K562 (cell line): ENCODE results near the gene PHETA1. TPM values are rescaled to one million over a fixed set of nuclear protein-coding genes. Genes with fewer than 3 reads are reported as not detected.

Experiments
- ADNP ChIP-seq: fragments of 200-800 bp; sonication (Bioruptor generic); IDR thresholded peaks from 2 replicates; pipeline ENCODE4 v1.6.1; 2016; ENCODE audit warnings: missing genetic modification characterization, missing compliant biosample characterization
- CBX8 ChIP-seq: fragments of 200-600 bp; sonication (generic); IDR thresholded peaks from 2 replicates; pipeline ENCODE4 v1.6.1; 2012; ENCODE audit warnings: borderline replicate concordance, mixed run types, low read depth, mild to moderate bottlenecking, moderate library complexity, mixed read lengths, low read length, control low read depth, inconsistent platforms; ENCODE audit not compliant: poor library complexity, severe bottlenecking; ENCODE audit errors: extremely low read depth
- CHCHD3 ChIP-seq: fragments of 250-450 bp; sonication (Bioruptor Pico); IDR thresholded peaks from 2 replicates; pipeline ENCODE4 v2.1.2; 2022; ENCODE audit warnings: mild to moderate bottlenecking
- CHD2 ChIP-seq: IDR thresholded peaks from 2 replicates; pipeline ENCODE4 v1.6.1; 2011; ENCODE audit warnings: low read depth, low read length
- DMBX1 ChIP-seq: fragments of 250-450 bp; sonication (Bioruptor Pico); IDR thresholded peaks from 2 replicates; pipeline ENCODE4 v1.8.0; 2022; ENCODE audit warnings: inconsistent platforms, mild to moderate bottlenecking, moderate library complexity, borderline replicate concordance
- ELK3 ChIP-seq: fragments of 450-650 bp; formaldehyde crosslinking; IDR thresholded peaks from 2 replicates; pipeline ENCODE4 v1.4.0; 2020; ENCODE audit warnings: mild to moderate bottlenecking
- FIP1L1 ChIP-seq: fragments of 200-400 bp; formaldehyde crosslinking; IDR thresholded peaks from 2 replicates; pipeline ENCODE4 v1.6.1; 2018; ENCODE audit warnings: mild to moderate bottlenecking, low read depth, low read length; ENCODE audit not compliant: poor library complexity, severe bottlenecking
- FUS ChIP-seq: fragments of 200-400 bp; formaldehyde crosslinking; optimal IDR thresholded peaks from 2 replicates; pipeline ENCODE3; 2017; ENCODE audit warnings: low read depth, low read length
- HDAC3 ChIP-seq: fragments of 450-650 bp; IDR thresholded peaks from 2 replicates; pipeline ENCODE4 v1.6.1; 2018; ENCODE audit warnings: borderline replicate concordance, mild to moderate bottlenecking, moderate library complexity; ENCODE audit not compliant: partially characterized antibody
- MTA1 ChIP-seq: fragments of 450-650 bp; IDR thresholded peaks from 2 replicates; pipeline ENCODE4 v1.6.1; 2017; ENCODE audit warnings: borderline replicate concordance
- MYNN ChIP-seq, 2 experiments: sonication (generic); formaldehyde crosslinking in 1 of 2; IDR thresholded peaks; 2 replicates each; pipeline versions ENCODE4 v1.5.0 to v1.6.1; 2016 to 2020; ENCODE audit warnings: antibody characterized with exemption in 1 of 2, missing genetic modification reagents in 1 of 2
- NFE2L1 ChIP-seq: fragments of 450-650 bp; IDR thresholded peaks from 2 replicates; pipeline ENCODE4 v1.6.1; 2016; ENCODE audit warnings: missing genetic modification characterization, low read depth, mild to moderate bottlenecking, missing compliant biosample characterization, moderate library complexity, borderline replicate concordance
- OTX1 ChIP-seq: fragments of 450-650 bp; formaldehyde crosslinking; IDR thresholded peaks from 2 replicates; pipeline ENCODE4 v1.4.0; 2022; ENCODE audit warnings: mild to moderate bottlenecking
- POLR2B ChIP-seq: fragments of 450-650 bp; IDR thresholded peaks from 2 replicates; pipeline ENCODE4 v1.6.1; 2018; ENCODE audit warnings: low read depth; ENCODE audit not compliant: partially characterized antibody
- PPARD ChIP-seq: fragments of 250-450 bp; sonication (Bioruptor Pico); IDR thresholded peaks from 2 replicates; pipeline ENCODE4 v1.8.0; 2022; ENCODE audit warnings: inconsistent platforms, mild to moderate bottlenecking, moderate library complexity
- TCF7L2 ChIP-seq: fragments of 150-350 bp; IDR thresholded peaks from 2 replicates; pipeline ENCODE4 v1.6.1; 2016; ENCODE audit warnings: low read depth, mild to moderate bottlenecking, low read length, moderate library complexity
- TEAD2 ChIP-seq: fragments of 450-650 bp; IDR thresholded peaks from 2 replicates; pipeline ENCODE4 v1.6.1; 2016; ENCODE audit warnings: missing genetic modification characterization, control low read depth, missing compliant biosample characterization
- YBX1 ChIP-seq: fragments of 450-650 bp; IDR thresholded peaks from 2 replicates; pipeline ENCODE4 v1.7.1; 2016; ENCODE audit warnings: mild to moderate bottlenecking
- ZBTB1 ChIP-seq: sonication (generic); formaldehyde crosslinking; IDR thresholded peaks from 2 replicates; pipeline ENCODE4 v1.8.1; 2023; ENCODE audit warnings: missing genetic modification reagents, low read depth, mild to moderate bottlenecking, borderline replicate concordance
- ZKSCAN3 ChIP-seq: fragments of 250-450 bp; sonication (Bioruptor Pico); IDR thresholded peaks from 2 replicates; pipeline ENCODE4 v1.4.0; 2020
- ZNF134 ChIP-seq: fragments of 250-450 bp; sonication (Bioruptor Pico); conservative IDR thresholded peaks from 2 replicates; pipeline ENCODE4 v1.4.0; 2020
- ZNF175 ChIP-seq: fragments of 200-800 bp; sonication (Bioruptor generic); IDR thresholded peaks from 2 replicates; pipeline ENCODE4 v1.6.1; 2016; ENCODE audit warnings: low read depth, mild to moderate bottlenecking, missing genetic modification characterization, missing compliant biosample characterization
- ZNF263 ChIP-seq: sonication (generic); formaldehyde crosslinking; IDR thresholded peaks from 2 replicates; pipeline ENCODE4 v1.8.0; 2022; ENCODE audit warnings: mild to moderate bottlenecking, missing genetic modification reagents, borderline replicate concordance
- ZNF445 ChIP-seq: fragments of 250-450 bp; sonication (Bioruptor Pico); IDR thresholded peaks from 2 replicates; pipeline ENCODE4 v1.4.0; 2020; ENCODE audit warnings: low read depth, mild to moderate bottlenecking, moderate library complexity
- ZNF655 ChIP-seq: fragments of 250-450 bp; sonication (Bioruptor Pico); IDR thresholded peaks from 2 replicates; pipeline ENCODE4 v1.5.0; 2021
- polyA plus RNA-seq, 8 experiments: library from polyadenylated mRNA; depleted of rRNA in 4 of 8; stranded (reverse) in 5 of 8; unstranded in 3 of 8; fragments of >200 nt; fragmentation: Nextera tagmentation in 2 of 8; fragmentation: Illumina TruSeq in 1 of 8; extraction: Ambion mirVana in 2 of 8; extraction: Trizol in 1 of 8; gene quantifications; 2 replicates each; pipeline versions ENCODE4 v1.2.1 to v1.2.3, GENCODE V29; 2011 to 2014; ENCODE audit warnings: inconsistent platforms in 1 of 8, missing spikeins in 1 of 8
- total RNA-seq, 7 experiments: library from RNA; depleted of rRNA in 6 of 7; stranded (reverse); fragments of >200 nt in 6 of 7; fragmentation: Illumina TruSeq in 2 of 7; extraction: Trizol in 2 of 7; gene quantifications; 2 replicates each; pipeline versions ENCODE4 v1.2.1 to v1.2.3, GENCODE V29; 2011 to 2021; ENCODE audit warnings: low replicate concordance in 1 of 7

Gene PHETA1
- total and polyA plus RNA-seq, 9 of the 15 experiments (the other 6 are each of a cell fraction or from before 2014, with no cell fraction given): 0.03 to 12.4 (median 3.0) TPM

- TF ChIP-seq FIP1L1: peak; percentile 63
- no peak for TF ChIP-seq ZNF445 (CRISPR knock-in tag)
- no peak for TF ChIP-seq PPARD (CRISPR knock-in tag)
- peak; percentile 81 for TF ChIP-seq MYNN (IDR thresholded peaks at IDR 0.05)
- TF ChIP-seq MYNN (CRISPR knock-in tag; IDR thresholded peaks at IDR 0.05): no peak
- TF ChIP-seq OTX1 (CRISPR knock-in tag): no peak
- TF ChIP-seq ZNF263: peak; percentile 31; the same call in 1 of the 2 replicates
- no peak for TF ChIP-seq POLR2B
- TF ChIP-seq HDAC3: no peak
- no peak for TF ChIP-seq TCF7L2
- no peak for TF ChIP-seq ZNF134
- TF ChIP-seq CHCHD3 (CRISPR knock-in tag): no peak
- no peak for TF ChIP-seq ZBTB1 (CRISPR knock-in tag)
- no peak; the same call in 1 of the 2 replicates for TF ChIP-seq MTA1
- no peak for TF ChIP-seq YBX1
- TF ChIP-seq CBX8: no peak
- TF ChIP-seq ZKSCAN3 (CRISPR knock-in tag): no peak
- TF ChIP-seq CHD2: peak; percentile 40; the same call in 1 of the 2 replicates
- no peak for TF ChIP-seq ADNP (tag)
- TF ChIP-seq NFE2L1 (tag): no peak
- no peak for TF ChIP-seq ELK3 (CRISPR knock-in tag)
- no peak for TF ChIP-seq DMBX1 (CRISPR knock-in tag)
- TF ChIP-seq TEAD2: no peak
- no peak for TF ChIP-seq ZNF175 (CRISPR knock-in tag)
- no peak for TF ChIP-seq FUS
- TF ChIP-seq ZNF655: no peak
Observed at GRCh38 chr12:111396726-111397445, 28.0 kb upstream of the PHETA1 start (continued).
